ENCODE data around the gene ANHX. TPM values are rescaled to one million over a fixed set of nuclear protein-coding genes. Genes with fewer than 3 reads are reported as not detected.
"Not testable (repeated sequence)": the region's sequence is repeated elsewhere in the genome, so short reads cannot be mapped to it uniquely, and the experiment has no call there.

The ANHX gene
- total RNA-seq, 1 experiment from 2014 or later: not detected

DNA sequence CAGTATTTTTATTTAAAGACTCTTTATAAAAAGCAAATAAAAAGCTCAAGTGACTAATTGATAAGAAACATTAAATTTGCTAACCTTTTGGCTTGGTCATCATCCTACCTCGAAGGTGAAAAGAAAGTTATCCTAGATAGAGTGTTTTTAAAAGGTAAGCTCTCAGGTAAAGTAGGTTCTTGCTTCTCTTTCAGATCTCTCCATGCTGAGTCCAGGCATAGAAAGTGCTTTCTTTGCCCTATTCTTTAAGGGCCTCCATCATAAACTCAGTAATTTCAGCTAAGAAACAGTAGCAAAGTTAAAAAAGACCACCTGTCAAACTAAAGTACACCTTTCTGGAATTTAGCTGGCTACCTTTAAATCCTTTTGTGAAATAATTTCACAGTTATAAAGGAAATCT, 20.6 kb upstream of the ANHX start:
- no peak for ATAC-seq
- BruUV-seq (replicated peaks): no TSS peak
- intact Hi-C loops (cut with micrococcal nuclease): no loop called here

DNA sequence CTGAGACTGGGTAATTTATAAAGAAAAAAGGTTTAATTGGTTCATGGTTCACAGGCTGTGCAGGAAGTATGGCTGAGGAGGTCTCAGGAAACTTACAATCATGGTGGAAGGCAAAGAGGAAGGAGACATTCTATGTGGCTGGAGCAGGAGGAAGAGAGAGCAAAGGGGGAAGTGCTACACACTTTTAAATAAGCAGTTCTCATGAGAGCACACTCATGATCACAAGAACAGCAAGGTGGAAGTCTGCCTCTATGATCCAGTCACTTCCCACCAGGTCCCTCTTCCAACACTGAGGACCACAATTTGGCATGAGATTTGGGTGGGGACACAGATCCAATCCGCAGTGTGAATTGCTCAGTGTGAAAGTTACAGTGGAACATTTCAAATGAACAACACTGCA, 20.2 kb upstream of the ANHX start:
- H3K4me1 ChIP-seq (ENCODE audit: insufficient read depth, low read length); H3K36me3 ChIP-seq (ENCODE audit: low read depth, low read length); H3K27me3 ChIP-seq (ENCODE audit: low read length); H3K4me3 ChIP-seq (ENCODE audit: low read length); H2AFZ ChIP-seq (ENCODE audit: low read length); H3K9ac ChIP-seq (ENCODE audit: low read length); ATAC-seq; intact Hi-C loops (cut with micrococcal nuclease); H4K20me1 ChIP-seq (ENCODE audit: low read length); H3K9me2 ChIP-seq (replicated peaks; ENCODE audit: low read length); H3K4me2 ChIP-seq (ENCODE audit: low read length); H3F3A ChIP-seq (ENCODE audit: low read length, unreplicated experiment); BruUV-seq (replicated peaks); DNase-seq; POLR2A ChIA-PET (ENCODE audit: unreplicated experiment); H3K79me2 ChIP-seq (ENCODE audit: low read length); H3K27ac ChIP-seq (ENCODE audit: low read length); H3K9me3 ChIP-seq (ENCODE audit: low read length); CTCF ChIA-PET: not testable (repeated sequence)

More for the DNA sequence above, 20.6 kb upstream of the ANHX start:
- H4K20me1 ChIP-seq (ENCODE audit: low read length): no peaks in the 10 kb centered on the region
- no peak for TF ChIP-seq EZH2phosphoT487 (IDR thresholded peaks at IDR 0.05; ENCODE audit: borderline replicate concordance, low read length)
- TF ChIP-seq, protein P1, sequence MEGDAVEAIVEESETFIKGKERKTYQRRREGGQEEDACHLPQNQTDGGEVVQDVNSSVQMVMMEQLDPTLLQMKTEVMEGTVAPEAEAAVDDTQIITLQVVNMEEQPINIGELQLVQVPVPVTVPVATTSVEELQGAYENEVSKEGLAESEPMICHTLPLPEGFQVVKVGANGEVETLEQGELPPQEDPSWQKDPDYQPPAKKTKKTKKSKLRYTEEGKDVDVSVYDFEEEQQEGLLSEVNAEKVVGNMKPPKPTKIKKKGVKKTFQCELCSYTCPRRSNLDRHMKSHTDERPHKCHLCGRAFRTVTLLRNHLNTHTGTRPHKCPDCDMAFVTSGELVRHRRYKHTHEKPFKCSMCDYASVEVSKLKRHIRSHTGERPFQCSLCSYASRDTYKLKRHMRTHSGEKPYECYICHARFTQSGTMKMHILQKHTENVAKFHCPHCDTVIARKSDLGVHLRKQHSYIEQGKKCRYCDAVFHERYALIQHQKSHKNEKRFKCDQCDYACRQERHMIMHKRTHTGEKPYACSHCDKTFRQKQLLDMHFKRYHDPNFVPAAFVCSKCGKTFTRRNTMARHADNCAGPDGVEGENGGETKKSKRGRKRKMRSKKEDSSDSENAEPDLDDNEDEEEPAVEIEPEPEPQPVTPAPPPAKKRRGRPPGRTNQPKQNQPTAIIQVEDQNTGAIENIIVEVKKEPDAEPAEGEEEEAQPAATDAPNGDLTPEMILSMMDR (conservative IDR thresholded peaks at IDR 0.05; ENCODE audit: low read depth, low read length): no peak
- no peak for TF ChIP-seq EZH2 (IDR thresholded peaks at IDR 0.05; ENCODE audit: low read length, unreplicated experiment)
- no peaks in the 10 kb centered on the region for H3K79me2 ChIP-seq (ENCODE audit: low read length)
- H3K27ac ChIP-seq (ENCODE audit: low read length): no peak overlapping the region
- no peak overlapping the region for H3K9ac ChIP-seq (ENCODE audit: low read length)
- ChIA-PET POLR2A (ENCODE audit: unreplicated experiment) (no interaction called here), CTCF (no interaction called here)
- H2AFZ ChIP-seq (ENCODE audit: low read length): no peak overlapping the region
- no peaks in the 10 kb centered on the region for H3K9me3 ChIP-seq (ENCODE audit: low read length)
- H3K36me3 ChIP-seq (ENCODE audit: low read depth, low read length): no peaks in the 10 kb centered on the region
- no peak for DNase-seq
- H3K4me1 ChIP-seq (ENCODE audit: insufficient read depth, low read length): no peaks in the 10 kb centered on the region
- H3K9me2 ChIP-seq (replicated peaks; ENCODE audit: low read length): no peaks in the 10 kb centered on the region
- no peaks in the 10 kb centered on the region for H3F3A ChIP-seq (ENCODE audit: low read length, unreplicated experiment)
- H3K27me3 ChIP-seq (ENCODE audit: low read length): no peaks in the 10 kb centered on the region
- H3K4me3 ChIP-seq (ENCODE audit: low read length): no peak overlapping the region
- no peak overlapping the region for H3K4me2 ChIP-seq (ENCODE audit: low read length)

DNA sequence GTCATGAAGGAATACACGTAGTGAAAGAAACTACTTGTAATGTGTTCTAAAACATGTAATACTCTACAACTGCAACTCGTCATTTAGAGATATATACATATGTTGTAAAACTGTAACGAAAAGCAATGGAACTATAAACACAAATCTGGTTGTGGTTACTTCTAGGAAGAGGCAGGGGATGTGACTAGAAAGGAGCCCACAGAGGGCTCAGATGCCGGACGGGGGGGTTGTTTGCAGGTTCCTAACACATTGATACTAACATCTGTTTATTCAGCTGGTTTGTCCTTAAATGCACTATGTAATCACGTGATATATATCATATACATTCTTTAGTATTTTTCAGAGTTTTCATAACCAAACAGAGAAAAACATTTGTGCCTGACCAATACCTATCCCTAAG, 16.1 kb upstream of the ANHX start:
- no peaks in the 10 kb centered on the region for H3K4me1 ChIP-seq (ENCODE audit: insufficient read depth, low read length)
- POLR2A ChIA-PET (ENCODE audit: unreplicated experiment): no interaction called here
- no peak overlapping the region for H3K4me2 ChIP-seq (ENCODE audit: low read length)
- CTCF ChIA-PET: no interaction called here
- no peak for DNase-seq
- TF ChIP-seq, protein P1 (conservative IDR thresholded peaks at IDR 0.05; ENCODE audit: low read depth, low read length): no peak
- no peak for TF ChIP-seq EZH2 (IDR thresholded peaks at IDR 0.05; ENCODE audit: low read length, unreplicated experiment)
- TF ChIP-seq EZH2phosphoT487 (IDR thresholded peaks at IDR 0.05; ENCODE audit: borderline replicate concordance, low read length): no peak
- no TSS peak for BruUV-seq (replicated peaks)
- H3K27me3 ChIP-seq (ENCODE audit: low read length): no peaks in the 10 kb centered on the region
- no peak for ATAC-seq
- no peak overlapping the region for H3K27ac ChIP-seq (ENCODE audit: low read length)
- no peaks in the 10 kb centered on the region for H3K79me2 ChIP-seq (ENCODE audit: low read length)
- no peaks in the 10 kb centered on the region for H3K36me3 ChIP-seq (ENCODE audit: low read depth, low read length)
- intact Hi-C loops (cut with micrococcal nuclease): no loop called here
- H3F3A ChIP-seq (ENCODE audit: low read length, unreplicated experiment): no peaks in the 10 kb centered on the region
- H2AFZ ChIP-seq (ENCODE audit: low read length): no peak overlapping the region
- H3K9me3 ChIP-seq (ENCODE audit: low read length): no peaks in the 10 kb centered on the region
- no peak overlapping the region for H3K9ac ChIP-seq (ENCODE audit: low read length)
- no peaks in the 10 kb centered on the region for H3K9me2 ChIP-seq (replicated peaks; ENCODE audit: low read length)
- H3K4me3 ChIP-seq (ENCODE audit: low read length): no peak overlapping the region
- H4K20me1 ChIP-seq (ENCODE audit: low read length): no peaks in the 10 kb centered on the region
